HEK293 (cell line): Measurements from ENCODE around the gene QRICH1.

Experiments
- CTCF ChIA-PET: fragments of 350-600 bp; formaldehyde crosslinking; extraction: SDS; loops from one replicate; lab custom pipeline; 2021; ENCODE audit warnings: antibody characterized with exemption; lab: Yijun Ruan, JAX
- POLR2A ChIA-PET: fragments of 300-600 bp; formaldehyde crosslinking; extraction: SDS; loops from one replicate; lab custom pipeline; 2020; ENCODE audit warnings: antibody characterized with exemption, inconsistent platforms; lab: Yijun Ruan, JAX
- H3K27ac ChIP-seq: fragments of 200-500 bp; sonication (Bioruptor generic); 2 replicates; pipeline ENCODE4 v1.5.1; 2014; ENCODE audit warnings: low read depth, low read length, control low read depth, inconsistent platforms; ENCODE audit errors: extremely low read depth
- H3K36me3 ChIP-seq, 2 experiments: fragments of 200-500 bp in 1 of 2; sonication (Bioruptor generic) in 1 of 2; 1 replicate in 1 of 2; 2 replicates in 1 of 2; pipeline ENCODE4 v1.5.1; 2014 to 2017; ENCODE audit warnings: inconsistent platforms in 2 of 2, low read length in 2 of 2; ENCODE audit not compliant: control insufficient read depth in 2 of 2, insufficient read depth in 1 of 2
- H3K4me1 ChIP-seq: fragments of 200-500 bp; sonication (Bioruptor generic); 2 replicates; pipeline ENCODE4 v1.5.1; 2014; ENCODE audit warnings: mild to moderate bottlenecking, low read length, inconsistent platforms; ENCODE audit not compliant: control insufficient read depth, insufficient read depth
- H3K4me3 ChIP-seq: 2 replicates; pipeline ENCODE4 v1.5.1; 2011; ENCODE audit warnings: low read depth, mild to moderate bottlenecking, control low read depth, low read length, moderate library complexity
- H3K9me3 ChIP-seq: fragments of 200-500 bp; sonication (Bioruptor generic); 2 replicates; pipeline ENCODE4 v1.5.1; 2014; ENCODE audit warnings: low read depth, low read length, inconsistent platforms; ENCODE audit not compliant: control insufficient read depth, insufficient read depth
- GLI2 ChIP-seq: fragments of 450-650 bp; formaldehyde crosslinking; IDR thresholded peaks from 2 replicates; pipeline ENCODE4; 2017; ENCODE audit warnings: missing biosample characterization, missing genetic modification characterization, low read depth, borderline replicate concordance
- GLI4 ChIP-seq: fragments of 450-650 bp; formaldehyde crosslinking; IDR thresholded peaks from 2 replicates; pipeline ENCODE4 v1.5.1; 2016; ENCODE audit warnings: missing biosample characterization, missing genetic modification characterization
- GLIS1 ChIP-seq: fragments of 450-650 bp; formaldehyde crosslinking; IDR thresholded peaks from 2 replicates; pipeline ENCODE4 v1.5.1; 2016; ENCODE audit warnings: missing biosample characterization, missing genetic modification characterization
- HOXC10 ChIP-seq: sonication (generic); formaldehyde crosslinking; IDR thresholded peaks from 2 replicates; pipeline ENCODE4 v1.8.1; 2023; ENCODE audit warnings: mild to moderate bottlenecking, missing genetic modification reagents
- OSR2 ChIP-seq: fragments of 450-650 bp; formaldehyde crosslinking; IDR thresholded peaks from 2 replicates; pipeline ENCODE4 v1.5.1; 2016; ENCODE audit warnings: missing biosample characterization, missing genetic modification characterization
- REPIN1 ChIP-seq: fragments of 450-650 bp; formaldehyde crosslinking; IDR thresholded peaks from 2 replicates; pipeline ENCODE4 v1.5.1; 2017; ENCODE audit warnings: missing biosample characterization, missing genetic modification characterization, low read depth
- ZBTB8A ChIP-seq: fragments of 450-650 bp; formaldehyde crosslinking; IDR thresholded peaks from 2 replicates; pipeline ENCODE4 v1.5.1; 2016; ENCODE audit warnings: missing biosample characterization, missing genetic modification characterization
- ZNF112 ChIP-seq: fragments of 450-650 bp; formaldehyde crosslinking; IDR thresholded peaks from 2 replicates; pipeline ENCODE4 v1.5.0; 2017; ENCODE audit warnings: missing biosample characterization, missing genetic modification characterization
- ZNF132 ChIP-seq: fragments of 450-650 bp; formaldehyde crosslinking; IDR thresholded peaks from 2 replicates; pipeline ENCODE4 v1.5.1; 2017; ENCODE audit warnings: missing biosample characterization, missing genetic modification characterization, borderline replicate concordance
- ZNF174 ChIP-seq: fragments of 450-650 bp; formaldehyde crosslinking; IDR thresholded peaks from 2 replicates; pipeline ENCODE4 v1.5.0; 2017; ENCODE audit warnings: missing biosample characterization, mild to moderate bottlenecking, missing genetic modification characterization
- ZNF19 ChIP-seq: fragments of 450-650 bp; formaldehyde crosslinking; IDR thresholded peaks from 2 replicates; pipeline ENCODE4; 2016; ENCODE audit warnings: missing biosample characterization, missing genetic modification characterization, low read depth
- ZNF223 ChIP-seq: fragments of 450-650 bp; formaldehyde crosslinking; IDR thresholded peaks from 2 replicates; pipeline ENCODE4 v1.5.1; 2016; ENCODE audit warnings: missing biosample characterization, missing genetic modification characterization
- ZNF274 ChIP-seq, 2 experiments: fragments of 200-500 bp in 1 of 2; fragments of 450-650 bp in 1 of 2; sonication (Bioruptor generic) in 1 of 2; formaldehyde crosslinking in 1 of 2; IDR thresholded peaks; 2 replicates each; pipeline versions ENCODE4 v1.5.1 to v1.6.1; 2014 to 2016; ENCODE audit warnings: borderline replicate concordance in 1 of 2, inconsistent platforms in 1 of 2, low read length in 1 of 2, missing biosample characterization in 1 of 2, missing genetic modification characterization in 1 of 2
- ZNF341 ChIP-seq: fragments of 450-650 bp; formaldehyde crosslinking; IDR thresholded peaks from 2 replicates; pipeline ENCODE4; 2016; ENCODE audit warnings: low read depth, missing biosample characterization, missing genetic modification characterization
- ZNF423 ChIP-seq: fragments of 450-650 bp; formaldehyde crosslinking; IDR thresholded peaks from 2 replicates; pipeline ENCODE4 v1.5.1; 2016; ENCODE audit warnings: missing biosample characterization, missing genetic modification characterization
- ZNF473 ChIP-seq: fragments of 450-650 bp; formaldehyde crosslinking; IDR thresholded peaks from 2 replicates; pipeline ENCODE4 v1.5.1; 2017; ENCODE audit warnings: missing biosample characterization, missing genetic modification characterization
- ZNF501 ChIP-seq: fragments of 450-650 bp; formaldehyde crosslinking; IDR thresholded peaks from 2 replicates; pipeline ENCODE4 v1.5.1; 2016; ENCODE audit warnings: missing biosample characterization, missing genetic modification characterization
- ZNF521 ChIP-seq: fragments of 450-650 bp; formaldehyde crosslinking; IDR thresholded peaks from 2 replicates; pipeline ENCODE4 v1.5.1; 2017; ENCODE audit warnings: missing biosample characterization, mild to moderate bottlenecking, missing genetic modification characterization
- ZNF530 ChIP-seq: fragments of 450-650 bp; formaldehyde crosslinking; IDR thresholded peaks from 2 replicates; pipeline ENCODE4 v1.5.1; 2016; ENCODE audit warnings: low read depth, missing biosample characterization, missing genetic modification characterization
- ZNF629 ChIP-seq: fragments of 450-650 bp; formaldehyde crosslinking; IDR thresholded peaks from 2 replicates; pipeline ENCODE4 v1.5.1; 2017; ENCODE audit warnings: missing biosample characterization, missing genetic modification characterization
- ZNF660 ChIP-seq: fragments of 450-650 bp; IDR thresholded peaks from 2 replicates; pipeline ENCODE4 v1.5.1; 2018; ENCODE audit warnings: missing biosample characterization, mild to moderate bottlenecking, missing genetic modification characterization
- ZNF664 ChIP-seq: fragments of 450-650 bp; formaldehyde crosslinking; IDR thresholded peaks from 2 replicates; pipeline ENCODE4 v1.5.1; 2016; ENCODE audit warnings: missing biosample characterization, missing genetic modification characterization
- ZNF768 ChIP-seq: fragments of 450-650 bp; formaldehyde crosslinking; IDR thresholded peaks from 2 replicates; pipeline ENCODE4 v1.5.1; 2018; ENCODE audit warnings: missing biosample characterization, mild to moderate bottlenecking, missing genetic modification characterization
- ZNF792 ChIP-seq: fragments of 450-650 bp; formaldehyde crosslinking; IDR thresholded peaks from 2 replicates; pipeline ENCODE4 v1.5.1; 2016; ENCODE audit warnings: missing biosample characterization, missing genetic modification characterization
- ZSCAN30 ChIP-seq: fragments of 450-650 bp; IDR thresholded peaks from 2 replicates; pipeline ENCODE4 v1.5.1; 2018; ENCODE audit warnings: missing biosample characterization, mild to moderate bottlenecking, missing genetic modification characterization, moderate library complexity
- ZXDB ChIP-seq: fragments of 450-650 bp; formaldehyde crosslinking; IDR thresholded peaks from 2 replicates; pipeline ENCODE4 v1.5.1; 2016; ENCODE audit warnings: missing biosample characterization, missing genetic modification characterization
- TF ChIP-seq, protein P1 (sequence below): fragments of 450-650 bp; formaldehyde crosslinking; IDR thresholded peaks from 2 replicates; pipeline ENCODE4 v1.5.1; 2016; ENCODE audit warnings: missing biosample characterization, missing genetic modification characterization
- TF ChIP-seq, protein P2 (sequence below): fragments of 450-650 bp; formaldehyde crosslinking; IDR thresholded peaks from 2 replicates; pipeline ENCODE4 v1.5.1; 2016; ENCODE audit warnings: missing biosample characterization, missing genetic modification characterization
- TF ChIP-seq, protein P3 (sequence below): fragments of 450-650 bp; formaldehyde crosslinking; IDR thresholded peaks from 2 replicates; pipeline ENCODE4 v1.5.1; 2017; ENCODE audit warnings: missing biosample characterization, missing genetic modification characterization
- TF ChIP-seq, protein P4 (sequence below): fragments of 450-650 bp; formaldehyde crosslinking; IDR thresholded peaks from 2 replicates; pipeline ENCODE4 v1.5.0; 2017; ENCODE audit warnings: missing biosample characterization, missing genetic modification characterization, borderline replicate concordance
- TF ChIP-seq, protein P5 (sequence below): fragments of 450-650 bp; formaldehyde crosslinking; IDR thresholded peaks from 2 replicates; pipeline ENCODE4 v1.5.1; 2017; ENCODE audit warnings: missing biosample characterization, missing genetic modification characterization

QRICH1 gene

DNA sequence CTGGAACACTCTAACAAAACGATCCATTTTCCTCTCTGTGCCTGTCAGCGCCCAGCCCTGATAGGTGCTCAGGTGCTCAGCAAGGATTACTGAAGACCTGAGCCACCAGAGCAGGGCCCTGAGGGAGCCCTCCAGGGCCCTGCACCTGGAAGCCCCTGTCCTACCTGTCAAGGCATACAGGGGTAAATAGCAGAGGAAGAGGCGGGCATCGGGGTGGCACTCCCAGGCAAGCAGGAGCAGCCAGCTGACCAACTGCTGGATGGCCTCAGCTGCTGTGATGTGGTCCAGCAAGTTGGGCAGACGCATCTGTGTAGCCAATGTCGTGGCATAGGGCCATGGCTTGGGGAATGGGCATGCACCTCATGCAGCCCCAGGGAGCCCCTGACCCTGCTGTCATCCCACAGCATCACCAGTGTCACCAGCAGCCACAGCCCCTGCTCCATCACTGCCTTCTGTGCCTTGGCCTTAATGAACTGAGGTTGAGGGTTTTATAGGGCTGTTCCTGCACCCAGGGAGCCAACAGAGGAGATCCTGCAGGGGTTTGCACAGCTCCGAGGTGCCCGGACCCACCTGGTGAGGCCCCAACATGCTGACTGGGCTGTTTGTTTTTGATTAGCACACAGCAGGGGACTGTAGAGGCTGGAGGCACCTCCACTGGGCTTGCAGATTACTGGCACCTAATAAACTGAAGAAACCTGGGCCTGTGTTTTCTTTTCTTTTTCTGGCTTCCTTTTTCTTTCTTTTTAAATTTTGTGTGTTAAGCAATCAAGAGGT is 94.6 kb downstream of the QRICH1 start:
- Histone ChIP-seq H3K36me3 (peaks cover 0 to 12% of the 10 kb centered on the region in 2 experiments; a peak in 2 of 3 replicates), H3K4me1 (peaks cover 13% of the 10 kb centered on the region), H3K4me3 (no peak overlapping the region), H3K27ac (peak overlapping the region; percentile 52), H3K9me3 (no peaks in the 10 kb centered on the region)
- ChIA-PET CTCF (interaction anchor here (1.7 kb wide), 1 partner anchor 11 kb away, joined by 5 read pairs; no protein-coding TSS in a partner anchor), POLR2A (interaction anchor here (5.6 kb wide), 1 partner anchor 8 kb away, joined by 34 read pairs; the partner anchor contains the start of gene WDR6)
- TF ChIP-seq ZNF629 (tag by site-specific recombination): no peak
- TF ChIP-seq ZNF521: no peak
- no peak for TF ChIP-seq ZNF768 (tag by site-specific recombination)
- TF ChIP-seq ZNF501: no peak
- TF ChIP-seq ZNF223: no peak
- TF ChIP-seq, protein P1, sequence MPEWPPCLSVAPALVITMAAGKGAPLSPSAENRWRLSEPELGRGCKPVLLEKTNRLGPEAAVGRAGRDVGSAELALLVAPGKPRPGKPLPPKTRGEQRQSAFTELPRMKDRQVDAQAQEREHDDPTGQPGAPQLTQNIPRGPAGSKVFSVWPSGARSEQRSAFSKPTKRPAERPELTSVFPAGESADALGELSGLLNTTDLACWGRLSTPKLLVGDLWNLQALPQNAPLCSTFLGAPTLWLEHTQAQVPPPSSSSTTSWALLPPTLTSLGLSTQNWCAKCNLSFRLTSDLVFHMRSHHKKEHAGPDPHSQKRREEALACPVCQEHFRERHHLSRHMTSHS (tag by site-specific recombination): no peak
- no peak for TF ChIP-seq ZNF660 (tag by site-specific recombination)
- TF ChIP-seq ZNF473 (tag by site-specific recombination): no peak
- no peak for TF ChIP-seq ZNF792 (tag by site-specific recombination)
- no peak for TF ChIP-seq ZNF112 (tag by site-specific recombination)
- no peak for TF ChIP-seq ZNF530
- TF ChIP-seq ZBTB8A (tag by site-specific recombination): peak; percentile 53
- TF ChIP-seq ZNF423: peak; percentile 94
- TF ChIP-seq, protein P2, sequence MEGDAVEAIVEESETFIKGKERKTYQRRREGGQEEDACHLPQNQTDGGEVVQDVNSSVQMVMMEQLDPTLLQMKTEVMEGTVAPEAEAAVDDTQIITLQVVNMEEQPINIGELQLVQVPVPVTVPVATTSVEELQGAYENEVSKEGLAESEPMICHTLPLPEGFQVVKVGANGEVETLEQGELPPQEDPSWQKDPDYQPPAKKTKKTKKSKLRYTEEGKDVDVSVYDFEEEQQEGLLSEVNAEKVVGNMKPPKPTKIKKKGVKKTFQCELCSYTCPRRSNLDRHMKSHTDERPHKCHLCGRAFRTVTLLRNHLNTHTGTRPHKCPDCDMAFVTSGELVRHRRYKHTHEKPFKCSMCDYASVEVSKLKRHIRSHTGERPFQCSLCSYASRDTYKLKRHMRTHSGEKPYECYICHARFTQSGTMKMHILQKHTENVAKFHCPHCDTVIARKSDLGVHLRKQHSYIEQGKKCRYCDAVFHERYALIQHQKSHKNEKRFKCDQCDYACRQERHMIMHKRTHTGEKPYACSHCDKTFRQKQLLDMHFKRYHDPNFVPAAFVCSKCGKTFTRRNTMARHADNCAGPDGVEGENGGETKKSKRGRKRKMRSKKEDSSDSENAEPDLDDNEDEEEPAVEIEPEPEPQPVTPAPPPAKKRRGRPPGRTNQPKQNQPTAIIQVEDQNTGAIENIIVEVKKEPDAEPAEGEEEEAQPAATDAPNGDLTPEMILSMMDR (tag by site-specific recombination): no peak
- no peak for TF ChIP-seq GLI4 (tag by site-specific recombination)
- TF ChIP-seq GLIS1: peak; percentile 96
- TF ChIP-seq, protein P3, sequence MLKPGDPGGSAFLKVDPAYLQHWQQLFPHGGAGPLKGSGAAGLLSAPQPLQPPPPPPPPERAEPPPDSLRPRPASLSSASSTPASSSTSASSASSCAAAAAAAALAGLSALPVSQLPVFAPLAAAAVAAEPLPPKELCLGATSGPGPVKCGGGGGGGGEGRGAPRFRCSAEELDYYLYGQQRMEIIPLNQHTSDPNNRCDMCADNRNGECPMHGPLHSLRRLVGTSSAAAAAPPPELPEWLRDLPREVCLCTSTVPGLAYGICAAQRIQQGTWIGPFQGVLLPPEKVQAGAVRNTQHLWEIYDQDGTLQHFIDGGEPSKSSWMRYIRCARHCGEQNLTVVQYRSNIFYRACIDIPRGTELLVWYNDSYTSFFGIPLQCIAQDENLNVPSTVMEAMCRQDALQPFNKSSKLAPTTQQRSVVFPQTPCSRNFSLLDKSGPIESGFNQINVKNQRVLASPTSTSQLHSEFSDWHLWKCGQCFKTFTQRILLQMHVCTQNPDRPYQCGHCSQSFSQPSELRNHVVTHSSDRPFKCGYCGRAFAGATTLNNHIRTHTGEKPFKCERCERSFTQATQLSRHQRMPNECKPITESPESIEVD (tag by site-specific recombination): peak; percentile 45; the same call in 1 of the 2 replicates
- no peak for TF ChIP-seq REPIN1 (tag by site-specific recombination)
- TF ChIP-seq, protein P4, sequence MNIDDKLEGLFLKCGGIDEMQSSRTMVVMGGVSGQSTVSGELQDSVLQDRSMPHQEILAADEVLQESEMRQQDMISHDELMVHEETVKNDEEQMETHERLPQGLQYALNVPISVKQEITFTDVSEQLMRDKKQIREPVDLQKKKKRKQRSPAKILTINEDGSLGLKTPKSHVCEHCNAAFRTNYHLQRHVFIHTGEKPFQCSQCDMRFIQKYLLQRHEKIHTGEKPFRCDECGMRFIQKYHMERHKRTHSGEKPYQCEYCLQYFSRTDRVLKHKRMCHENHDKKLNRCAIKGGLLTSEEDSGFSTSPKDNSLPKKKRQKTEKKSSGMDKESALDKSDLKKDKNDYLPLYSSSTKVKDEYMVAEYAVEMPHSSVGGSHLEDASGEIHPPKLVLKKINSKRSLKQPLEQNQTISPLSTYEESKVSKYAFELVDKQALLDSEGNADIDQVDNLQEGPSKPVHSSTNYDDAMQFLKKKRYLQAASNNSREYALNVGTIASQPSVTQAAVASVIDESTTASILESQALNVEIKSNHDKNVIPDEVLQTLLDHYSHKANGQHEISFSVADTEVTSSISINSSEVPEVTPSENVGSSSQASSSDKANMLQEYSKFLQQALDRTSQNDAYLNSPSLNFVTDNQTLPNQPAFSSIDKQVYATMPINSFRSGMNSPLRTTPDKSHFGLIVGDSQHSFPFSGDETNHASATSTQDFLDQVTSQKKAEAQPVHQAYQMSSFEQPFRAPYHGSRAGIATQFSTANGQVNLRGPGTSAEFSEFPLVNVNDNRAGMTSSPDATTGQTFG (tag by site-specific recombination): no peak
- no peak for TF ChIP-seq ZNF132
- TF ChIP-seq ZNF341: peak; percentile 31; the same call in 1 of the 2 replicates
- TF ChIP-seq HOXC10 (CRISPR knock-in tag): no peak
- TF ChIP-seq, protein P5, sequence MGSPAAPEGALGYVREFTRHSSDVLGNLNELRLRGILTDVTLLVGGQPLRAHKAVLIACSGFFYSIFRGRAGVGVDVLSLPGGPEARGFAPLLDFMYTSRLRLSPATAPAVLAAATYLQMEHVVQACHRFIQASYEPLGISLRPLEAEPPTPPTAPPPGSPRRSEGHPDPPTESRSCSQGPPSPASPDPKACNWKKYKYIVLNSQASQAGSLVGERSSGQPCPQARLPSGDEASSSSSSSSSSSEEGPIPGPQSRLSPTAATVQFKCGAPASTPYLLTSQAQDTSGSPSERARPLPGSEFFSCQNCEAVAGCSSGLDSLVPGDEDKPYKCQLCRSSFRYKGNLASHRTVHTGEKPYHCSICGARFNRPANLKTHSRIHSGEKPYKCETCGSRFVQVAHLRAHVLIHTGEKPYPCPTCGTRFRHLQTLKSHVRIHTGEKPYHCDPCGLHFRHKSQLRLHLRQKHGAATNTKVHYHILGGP (tag by site-specific recombination): no peak
- no peak for TF ChIP-seq ZNF19 (tag by site-specific recombination)
- TF ChIP-seq GLI2 (tag by site-specific recombination): no peak
- TF ChIP-seq OSR2 (tag by site-specific recombination): no peak
- TF ChIP-seq ZNF274 (IDR thresholded peaks at IDR 0.05; ENCODE audit: low read length): no peak
- TF ChIP-seq ZNF274 (tag by site-specific recombination; IDR thresholded peaks at IDR 0.05; ENCODE audit: borderline replicate concordance): no peak
- no peak for TF ChIP-seq ZNF664 (tag by site-specific recombination)
- no peak for TF ChIP-seq ZNF174
- TF ChIP-seq ZSCAN30: no peak
- no peak for TF ChIP-seq ZXDB (tag by site-specific recombination)
